AG04450 (cell line): Measurements from ENCODE around the gene BEND5. TPM values are rescaled to one million over a fixed set of nuclear protein-coding genes. Genes with fewer than 3 reads are reported as not detected.

ENCODE experiments used
- CTCF ChIA-PET: fragments of 300-600, 350-600 bp; formaldehyde crosslinking; extraction: SDS; loops from one replicate; lab custom pipeline; 2022; ENCODE audit warnings: antibody characterized with exemption, inconsistent platforms; lab: Charles Lee
- POLR2A ChIA-PET: fragments of 350-600 bp; formaldehyde crosslinking; extraction: SDS; loops from one replicate; lab custom pipeline; 2021; ENCODE audit warnings: antibody characterized with exemption, inconsistent platforms; lab: Yijun Ruan, JAX
- DNase-seq: peaks from one replicate; pipeline ENCODE4 v3.0.0-alpha.2; 2011; ENCODE audit warnings: low read depth, low spot score
- H3K27ac ChIP-seq: one replicate; pipeline ENCODE4 v1.5.1; 2012; ENCODE audit warnings: low read depth, low read length, control low read depth
- H3K27me3 ChIP-seq: one replicate; pipeline ENCODE4 v1.6.0; 2012; ENCODE audit warnings: low read length; ENCODE audit not compliant: control insufficient read depth, insufficient read depth
- H3K4me3 ChIP-seq: 2 replicates; pipeline ENCODE4 v1.5.1; 2011; ENCODE audit warnings: mild to moderate bottlenecking, low read depth, low read length, control low read depth
- H3K9me3 ChIP-seq: 2 replicates; pipeline ENCODE4 v1.5.1; 2012; ENCODE audit warnings: low read length; ENCODE audit not compliant: control insufficient read depth, insufficient read depth
- CTCF ChIP-seq: IDR thresholded peaks from 2 replicates; pipeline ENCODE4 v1.5.1; 2011; ENCODE audit warnings: low read depth, low read length, control low read depth, inconsistent platforms
- polyA plus RNA-seq: library from polyadenylated mRNA; depleted of rRNA; stranded (reverse); fragments of >200 nt; gene quantifications from 2 replicates; pipeline ENCODE4 v1.2.3, GENCODE V29; 2011

The BEND5 gene
- polyA plus RNA-seq, 1 experiment: 0.74 TPM

GRCh38 chr1:48701445-48701844 lies 75.2 kb downstream of the BEND5 start:
- Histone ChIP-seq H3K27ac (no peak overlapping the region), H3K9me3 (no peaks in the 10 kb centered on the region), H3K4me3 (no peak overlapping the region), H3K27me3 (no peaks in the 10 kb centered on the region)
- ChIA-PET CTCF (no interaction called here), POLR2A (no interaction called here)
- DNase-seq: no peak
- TF ChIP-seq CTCF: no peak

DNA sequence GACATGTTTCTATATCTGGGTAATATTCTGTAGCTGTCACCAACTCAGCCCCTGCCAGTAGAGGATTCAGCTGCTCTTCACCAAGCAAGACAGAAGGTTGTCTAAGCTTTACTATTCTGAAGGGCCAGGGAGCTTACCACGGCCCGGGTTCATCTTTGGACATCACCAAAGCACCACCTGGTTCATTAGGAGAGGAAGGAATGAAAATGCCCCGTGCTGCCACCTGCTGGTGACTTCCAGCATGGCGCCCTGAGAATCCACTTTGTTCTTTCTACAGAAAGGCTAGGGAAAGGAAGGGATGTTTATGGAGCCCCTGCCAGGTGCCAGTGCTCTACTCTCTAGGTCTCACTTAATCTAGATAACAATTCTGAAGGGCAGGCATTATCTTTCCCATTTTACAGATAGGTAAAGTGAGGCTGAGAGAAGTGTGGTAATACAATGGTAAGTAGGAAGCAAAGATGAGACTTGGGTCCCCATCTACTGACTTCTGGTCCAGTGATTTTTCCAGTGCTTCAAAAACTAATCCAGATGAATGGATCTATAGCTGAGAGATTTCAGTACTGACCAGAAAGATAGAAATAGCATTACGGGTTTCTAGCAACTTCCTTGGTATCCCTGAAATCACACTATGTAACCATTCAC lies 79.5 kb downstream of the BEND5 start:
- no peak for DNase-seq
- TF ChIP-seq CTCF: peak; percentile 93
- CTCF ChIA-PET: interaction anchor here (0.6 to 3.7 kb wide), 20 partner anchors 10 to 1670 kb away, joined by 3 to 32 read pairs (median 4); no protein-coding TSS in a partner anchor
- Histone ChIP-seq H3K27me3 (no peaks in the 10 kb centered on the region), H3K9me3 (no peaks in the 10 kb centered on the region), H3K4me3 (no peak overlapping the region), H3K27ac (no peak overlapping the region)
- POLR2A ChIA-PET: no interaction called here

- POLR2A ChIA-PET: no interaction called here
- Histone ChIP-seq H3K9me3 (no peaks in the 10 kb centered on the region), H3K27ac (no peak overlapping the region), H3K27me3 (no peaks in the 10 kb centered on the region), H3K4me3 (no peak overlapping the region)
- CTCF ChIA-PET: interaction anchor here (0.5 to 3.6 kb wide), 3 partner anchors 18 to 585 kb away, joined by 3 to 20 read pairs (median 11); no protein-coding TSS in a partner anchor
- no peak for TF ChIP-seq CTCF
- no peak for DNase-seq
Observed at GRCh38 chr1:48695161-48695560, 81.5 kb downstream of the BEND5 start.

- no peak for DNase-seq
- ChIA-PET POLR2A (no interaction called here), CTCF (interaction anchor here (2.0 kb wide), 1 partner anchor 16 kb away, joined by 11 read pairs; no protein-coding TSS in a partner anchor)
- Histone ChIP-seq H3K27ac (no peak overlapping the region), H3K4me3 (no peak overlapping the region), H3K9me3 (no peaks in the 10 kb centered on the region), H3K27me3 (no peaks in the 10 kb centered on the region)
- TF ChIP-seq CTCF: no peak
Observed at GRCh38 chr1:48693674-48694320, 82.9 kb downstream of the BEND5 start.

- ChIA-PET CTCF (interaction anchor here (1.3 kb wide), 1 partner anchor 16 kb away, joined by 4 read pairs; no protein-coding TSS in a partner anchor), POLR2A (no interaction called here)
- no peak for TF ChIP-seq CTCF
- H3K27ac ChIP-seq: no peak overlapping the region
- H3K27me3 ChIP-seq: no peaks in the 10 kb centered on the region
- H3K4me3 ChIP-seq: no peak overlapping the region
- H3K9me3 ChIP-seq: no peaks in the 10 kb centered on the region
- no peak for DNase-seq
Observed at GRCh38 chr1:48693180-48693579, 83.5 kb downstream of the BEND5 start.
